AG09319 (cell line): Measurements from ENCODE around the gene SYNE2.
A peak's percentile ranks its signal among the peaks of the same experiment; 100 is the strongest.

Experiments used
- DNase-seq: peaks from one replicate; pipeline ENCODE4 v3.0.0-alpha.2; 2010; ENCODE audit warnings: low read depth; ENCODE audit errors: extremely low read depth
- CTCF ChIP-seq: IDR thresholded peaks from 2 replicates; pipeline ENCODE4 v1.5.1; 2011; ENCODE audit warnings: low read depth, mild to moderate bottlenecking, inconsistent platforms, low read length, moderate library complexity

The SYNE2 gene

GRCh38 chr14:63986789-63987533 is 134.2 kb downstream of the SYNE2 start:
- no peak for TF ChIP-seq CTCF
- DNase-seq: peak; percentile 29

GRCh38 chr14:63988579-63988978 is 135.8 kb downstream of the SYNE2 start:
- no peak for TF ChIP-seq CTCF
- no peak for DNase-seq

GRCh38 chr14:63991833-63992232 is 139.0 kb downstream of the SYNE2 start:
- no peak for TF ChIP-seq CTCF
- DNase-seq: no peak

- no peak for TF ChIP-seq CTCF
- no peak for DNase-seq
These were observed 140.1 kb downstream of the SYNE2 start for GRCh38 chr14:63992858-63993257.

GRCh38 chr14:63993992-63994391 is 141.2 kb downstream of the SYNE2 start:
- TF ChIP-seq CTCF: peak; percentile 18
- DNase-seq: no peak

GRCh38 chr14:63995285-63995684 is 142.5 kb downstream of the SYNE2 start:
- TF ChIP-seq CTCF: no peak
- no peak for DNase-seq

GRCh38 chr14:63996016-63996415 is 143.2 kb downstream of the SYNE2 start:
- DNase-seq: no peak
- no peak for TF ChIP-seq CTCF
